Suprapubic skin (tissue), 3 donors: ENCODE measurements around the gene IL34.

Source experiments
- EP300 ChIP-seq: sonication (generic); formaldehyde crosslinking; IDR thresholded peaks from one replicate; pipeline ENCODE4 v1.6.1; 2017; ENCODE audit warnings: antibody characterized with exemption
- POLR2A ChIP-seq, 2 donors: fragments of 450-650 bp; IDR thresholded peaks; one replicate each; pipeline ENCODE4 v1.6.1; 2017; ENCODE audit warnings: antibody characterized with exemption in 2 of 2, mild to moderate bottlenecking in 2 of 2, moderate library complexity in 2 of 2
- TF ChIP-seq, protein P1 (sequence below), 2 donors: fragments of 200-600 bp in 1 of 2; fragments of 450-650 bp in 1 of 2; sonication (generic) in 1 of 2; IDR thresholded peaks; one replicate each; pipeline ENCODE4 v1.5.1; 2016 to 2019; ENCODE audit warnings: antibody characterized with exemption in 2 of 2, mild to moderate bottlenecking in 1 of 2, moderate library complexity in 1 of 2

DNA sequence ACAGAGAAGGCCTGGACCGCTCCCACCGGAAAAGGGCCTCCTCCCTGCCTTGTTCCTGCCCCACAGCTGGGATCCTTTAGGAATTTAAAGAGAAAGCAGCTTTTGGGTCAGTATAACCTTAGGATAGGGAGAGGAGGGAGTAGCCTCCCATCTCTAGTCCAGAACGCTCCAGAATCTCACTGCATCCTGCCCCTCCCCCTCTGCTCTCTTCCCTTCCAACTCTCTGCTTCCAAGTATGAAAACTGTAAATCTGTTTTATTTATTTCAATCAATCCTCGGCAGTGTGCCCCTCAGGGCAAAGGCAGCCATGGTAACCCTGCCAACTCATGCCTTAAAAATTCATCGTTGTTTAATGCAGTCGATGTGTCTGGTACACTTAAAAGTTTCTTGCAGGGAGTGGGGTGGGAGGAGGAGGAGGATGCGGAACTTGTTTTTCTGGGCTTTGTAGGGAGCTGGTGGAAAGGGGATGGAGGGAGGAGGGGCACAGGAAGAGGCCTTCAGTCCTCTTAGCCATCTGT lies 60.6 kb downstream of the IL34 start:
- TF ChIP-seq, protein P1, sequence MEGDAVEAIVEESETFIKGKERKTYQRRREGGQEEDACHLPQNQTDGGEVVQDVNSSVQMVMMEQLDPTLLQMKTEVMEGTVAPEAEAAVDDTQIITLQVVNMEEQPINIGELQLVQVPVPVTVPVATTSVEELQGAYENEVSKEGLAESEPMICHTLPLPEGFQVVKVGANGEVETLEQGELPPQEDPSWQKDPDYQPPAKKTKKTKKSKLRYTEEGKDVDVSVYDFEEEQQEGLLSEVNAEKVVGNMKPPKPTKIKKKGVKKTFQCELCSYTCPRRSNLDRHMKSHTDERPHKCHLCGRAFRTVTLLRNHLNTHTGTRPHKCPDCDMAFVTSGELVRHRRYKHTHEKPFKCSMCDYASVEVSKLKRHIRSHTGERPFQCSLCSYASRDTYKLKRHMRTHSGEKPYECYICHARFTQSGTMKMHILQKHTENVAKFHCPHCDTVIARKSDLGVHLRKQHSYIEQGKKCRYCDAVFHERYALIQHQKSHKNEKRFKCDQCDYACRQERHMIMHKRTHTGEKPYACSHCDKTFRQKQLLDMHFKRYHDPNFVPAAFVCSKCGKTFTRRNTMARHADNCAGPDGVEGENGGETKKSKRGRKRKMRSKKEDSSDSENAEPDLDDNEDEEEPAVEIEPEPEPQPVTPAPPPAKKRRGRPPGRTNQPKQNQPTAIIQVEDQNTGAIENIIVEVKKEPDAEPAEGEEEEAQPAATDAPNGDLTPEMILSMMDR (IDR thresholded peaks at IDR 0.05), result no peak
- TF ChIP-seq EP300, result no peak
- TF ChIP-seq POLR2A (IDR thresholded peaks at IDR 0.05), result no peak
